ENCODE data around the gene LHFPL6.

LHFPL6 gene

GRCh38 chr13:39461685-39462266 is 141.2 kb downstream of the LHFPL6 start:
- DNase-seq, result no peak

GRCh38 chr13:39457274-39457673 is 145.7 kb downstream of the LHFPL6 start:
- DNase-seq, result no peak

GRCh38 chr13:39455521-39456175 is 147.3 kb downstream of the LHFPL6 start:
- DNase-seq, result no peak

GRCh38 chr13:39452834-39453233 is 150.2 kb downstream of the LHFPL6 start:
- no peak for DNase-seq

- no peak for DNase-seq
These were observed 150.6 kb downstream of the LHFPL6 start for GRCh38 chr13:39452417-39452816.

- DNase-seq, result no peak
These were observed 151.1 kb downstream of the LHFPL6 start for GRCh38 chr13:39451860-39452301.

GRCh38 chr13:39451301-39451700 is 151.7 kb downstream of the LHFPL6 start:
- DNase-seq, result no peak

GRCh38 chr13:39450176-39450575 is 152.8 kb downstream of the LHFPL6 start:
- no peak for DNase-seq

GRCh38 chr13:39448834-39449233 is 154.2 kb downstream of the LHFPL6 start:
- DNase-seq, result no peak

- no peak for DNase-seq
These were observed 156.1 kb downstream of the LHFPL6 start for GRCh38 chr13:39446865-39447264.

- no peak for DNase-seq
These were observed 158.1 kb downstream of the LHFPL6 start for GRCh38 chr13:39444866-39445265.

GRCh38 chr13:39433651-39434050 is 169.3 kb downstream of the LHFPL6 start:
- no peak for DNase-seq

- no peak for DNase-seq
These were observed 170.8 kb downstream of the LHFPL6 start for GRCh38 chr13:39432196-39432595.

GRCh38 chr13:39422845-39423565 is 180.0 kb downstream of the LHFPL6 start:
- DNase-seq, result no peak

GRCh38 chr13:39419876-39420275 is 183.1 kb downstream of the LHFPL6 start:
- DNase-seq, result no peak

- no peak for DNase-seq
These were observed 183.9 kb downstream of the LHFPL6 start for GRCh38 chr13:39419068-39419467.

GRCh38 chr13:39418424-39418823 is 184.6 kb downstream of the LHFPL6 start:
- DNase-seq, result no peak

- DNase-seq, result no peak
These were observed 185.3 kb downstream of the LHFPL6 start for GRCh38 chr13:39417643-39418042.

GRCh38 chr13:39417131-39417530 is 185.9 kb downstream of the LHFPL6 start:
- no peak for DNase-seq

GRCh38 chr13:39415008-39415802 is 187.8 kb downstream of the LHFPL6 start:
- DNase-seq, result no peak

- no peak for DNase-seq
These were observed 188.7 kb downstream of the LHFPL6 start for GRCh38 chr13:39414339-39414738.

- no peak for DNase-seq
These were observed 191.5 kb downstream of the LHFPL6 start for GRCh38 chr13:39411511-39411910.

GRCh38 chr13:39410964-39411363 is 192.0 kb downstream of the LHFPL6 start:
- no peak for DNase-seq
